ENCODE data around the gene CDH20. TPM values are rescaled to one million over a fixed set of nuclear protein-coding genes. Genes with fewer than 3 reads are reported as not detected.

Gene CDH20
- total RNA-seq, 1 donor from 2014 or later = not detected

- no peaks in the 10 kb centered on the region for H3K9me3 Mint-ChIP-seq (ENCODE audit: low read depth)
- no peaks in the 10 kb centered on the region for H3K36me3 Mint-ChIP-seq (ENCODE audit: low read depth)
- no peaks in the 10 kb centered on the region for H3K27me3 Mint-ChIP-seq (ENCODE audit: low read depth)
- no peak for TF ChIP-seq CTCF (IDR thresholded peaks at IDR 0.05)
- H3K27ac Mint-ChIP-seq (ENCODE audit: unreplicated experiment) = peak overlapping the region; percentile 1
- no peak overlapping the region for H3K4me3 Mint-ChIP-seq (ENCODE audit: unreplicated experiment)
- DNase-seq (ENCODE audit: low spot score) = no peak
- peaks cover 38% of the 10 kb centered on the region for H3K4me1 Mint-ChIP-seq (ENCODE audit: low read depth)
Observed at GRCh38 chr18:61580046-61580445, 246.8 kb downstream of the CDH20 start.

- Mint-ChIP-seq H3K9me3 (ENCODE audit: low read depth) (no peaks in the 10 kb centered on the region), H3K27ac (ENCODE audit: unreplicated experiment) (peak overlapping the region; percentile 57), H3K4me3 (ENCODE audit: unreplicated experiment) (peak overlapping the region; percentile 74), H3K27me3 (ENCODE audit: low read depth) (no peaks in the 10 kb centered on the region), H3K4me1 (ENCODE audit: low read depth) (peaks cover 26% of the 10 kb centered on the region), H3K36me3 (ENCODE audit: low read depth) (no peaks in the 10 kb centered on the region)
- no peak for DNase-seq (ENCODE audit: low spot score)
- TF ChIP-seq CTCF (IDR thresholded peaks at IDR 0.05) = peak; percentile 99
Observed at GRCh38 chr18:61581578-61582201, 248.5 kb downstream of the CDH20 start.

- Mint-ChIP-seq H3K36me3 (ENCODE audit: low read depth) (no peaks in the 10 kb centered on the region), H3K9me3 (ENCODE audit: low read depth) (no peaks in the 10 kb centered on the region), H3K27ac (ENCODE audit: unreplicated experiment) (peak overlapping the region; percentile 0), H3K27me3 (ENCODE audit: low read depth) (no peaks in the 10 kb centered on the region), H3K4me1 (ENCODE audit: low read depth) (peaks cover 26% of the 10 kb centered on the region), H3K4me3 (ENCODE audit: unreplicated experiment) (peak overlapping the region; percentile 74)
- DNase-seq (ENCODE audit: low spot score) = no peak
- peak; percentile 55 for TF ChIP-seq CTCF (IDR thresholded peaks at IDR 0.05)
Observed at GRCh38 chr18:61582202-61582710, 249.0 kb downstream of the CDH20 start.

GRCh38 chr18:61583548-61583947 is 250.3 kb downstream of the CDH20 start:
- Mint-ChIP-seq H3K27ac (ENCODE audit: unreplicated experiment) (no peak overlapping the region), H3K9me3 (ENCODE audit: low read depth) (no peaks in the 10 kb centered on the region), H3K36me3 (ENCODE audit: low read depth) (no peaks in the 10 kb centered on the region), H3K4me3 (ENCODE audit: unreplicated experiment) (no peak overlapping the region), H3K4me1 (ENCODE audit: low read depth) (peaks cover 37% of the 10 kb centered on the region), H3K27me3 (ENCODE audit: low read depth) (no peaks in the 10 kb centered on the region)
- DNase-seq (ENCODE audit: low spot score) = no peak
- no peak for TF ChIP-seq CTCF (IDR thresholded peaks at IDR 0.05)

GRCh38 chr18:61587865-61588264 is 254.6 kb downstream of the CDH20 start:
- H3K4me3 Mint-ChIP-seq (ENCODE audit: unreplicated experiment) = no peak overlapping the region
- no peaks in the 10 kb centered on the region for H3K9me3 Mint-ChIP-seq (ENCODE audit: low read depth)
- H3K27ac Mint-ChIP-seq (ENCODE audit: unreplicated experiment) = no peak overlapping the region
- no peak for TF ChIP-seq CTCF (IDR thresholded peaks at IDR 0.05)
- H3K27me3 Mint-ChIP-seq (ENCODE audit: low read depth) = no peaks in the 10 kb centered on the region
- no peaks in the 10 kb centered on the region for H3K36me3 Mint-ChIP-seq (ENCODE audit: low read depth)
- DNase-seq (ENCODE audit: low spot score) = no peak
- H3K4me1 Mint-ChIP-seq (ENCODE audit: low read depth) = peaks cover 41% of the 10 kb centered on the region

Measured in chondrocyte (in vitro differentiated cells).